Endodermal cell (in vitro differentiated cells): ENCODE data around the gene ESR2. TPM values are rescaled to one million over a fixed set of nuclear protein-coding genes. Genes with fewer than 3 reads are reported as not detected.

Experiments used
- DNase-seq: peaks from one replicate; pipeline ENCODE4 v3.0.0-alpha.2; 2017
- H3K27ac ChIP-seq: 2 replicates; pipeline ENCODE4 v1.5.1; 2013; ENCODE audit warnings: mild to moderate bottlenecking, low read depth, low read length, moderate library complexity
- H3K27me3 ChIP-seq: 2 replicates; pipeline ENCODE4 v1.6.1; 2013; ENCODE audit warnings: mild to moderate bottlenecking, low read length, moderate library complexity; ENCODE audit not compliant: insufficient read depth, control insufficient read depth, poor library complexity, severe bottlenecking
- H3K36me3 ChIP-seq: 2 replicates; pipeline ENCODE4 v1.7.0; 2013; ENCODE audit warnings: mild to moderate bottlenecking, low read length, moderate library complexity; ENCODE audit not compliant: control insufficient read depth, insufficient read depth
- H3K4me1 ChIP-seq: one replicate; pipeline ENCODE4 v1.7.0; 2013; ENCODE audit warnings: low read length; ENCODE audit not compliant: control insufficient read depth, insufficient read depth
- H3K4me3 ChIP-seq: 2 replicates; pipeline ENCODE4 v1.5.1; 2013; ENCODE audit warnings: mild to moderate bottlenecking, low read length, moderate library complexity
- H3K9ac ChIP-seq: 2 replicates; pipeline ENCODE4 v1.6.1; 2013; ENCODE audit warnings: mild to moderate bottlenecking, low read length, moderate library complexity; ENCODE audit not compliant: poor library complexity, severe bottlenecking; ENCODE audit errors: extremely low read depth
- H3K9me3 ChIP-seq: 2 replicates; pipeline ENCODE4 v1.6.1; 2013; ENCODE audit warnings: mild to moderate bottlenecking, low read length, moderate library complexity; ENCODE audit not compliant: control insufficient read depth
- H3K27ac Mint-ChIP-seq: 2 replicates; pipeline ENCODE4 v1.8.0; 2020; ENCODE audit warnings: mixed read lengths
- H3K27me3 Mint-ChIP-seq: 2 replicates; pipeline ENCODE4 v1.8.0; 2021; ENCODE audit warnings: mild to moderate bottlenecking, mixed read lengths; ENCODE audit not compliant: insufficient read depth
- H3K36me3 Mint-ChIP-seq: 2 replicates; pipeline ENCODE4 v1.8.0; 2020; ENCODE audit warnings: low read depth, mixed read lengths
- H3K4me1 Mint-ChIP-seq: 2 replicates; pipeline ENCODE4 v1.8.0; 2020; ENCODE audit warnings: mixed read lengths
- H3K4me3 Mint-ChIP-seq: 2 replicates; pipeline ENCODE4 v1.8.0; 2020; ENCODE audit warnings: mild to moderate bottlenecking, moderate library complexity, mixed read lengths
- H3K9me3 Mint-ChIP-seq: 2 replicates; pipeline ENCODE4 v1.8.0; 2020; ENCODE audit warnings: mild to moderate bottlenecking, mixed read lengths
- WGBS, 2 experiments: methylation state at CpG; one replicate each; pipeline versions ENCODE4 v1.1.5 to v1.1.7; 2013; ENCODE audit warnings: missing lambda C conversion rate in 2 of 2, mixed read lengths in 1 of 2; ENCODE audit not compliant: insufficient coverage in 1 of 2, insufficient read length in 1 of 2; 5-methylcytosine and 5-hydroxymethylcytosine counted together
- total RNA-seq, 2 donors: library from RNA; stranded (reverse); fragmentation: NEBNext Ultra II Directional in 1 of 2; extraction: Animal tissue kit (Norgen Biotek cat#: 25700) in 1 of 2; gene quantifications; 2 replicates in 1 of 2; 3 replicates in 1 of 2; pipeline ENCODE4 v1.2.1, GENCODE V29; 2021
- TF ChIP-seq, protein P1 (sequence below): fragments of 200-600 bp; sonication (generic); conservative IDR thresholded peaks from 2 replicates; pipeline ENCODE4 v1.5.0; 2021; ENCODE audit warnings: antibody characterized with exemption, mild to moderate bottlenecking

The ESR2 gene
- total RNA-seq, 2 donors from 2014 or later = 0.57 to 0.66 TPM

GRCh38 chr14:64080452-64080851 is 213.7 kb downstream of the ESR2 start:
- Mint-ChIP-seq H3K36me3 (peaks cover 23% of the 10 kb centered on the region), H3K27ac (no peak overlapping the region)
- H3K4me3 ChIP-seq = no peak overlapping the region

DNA sequence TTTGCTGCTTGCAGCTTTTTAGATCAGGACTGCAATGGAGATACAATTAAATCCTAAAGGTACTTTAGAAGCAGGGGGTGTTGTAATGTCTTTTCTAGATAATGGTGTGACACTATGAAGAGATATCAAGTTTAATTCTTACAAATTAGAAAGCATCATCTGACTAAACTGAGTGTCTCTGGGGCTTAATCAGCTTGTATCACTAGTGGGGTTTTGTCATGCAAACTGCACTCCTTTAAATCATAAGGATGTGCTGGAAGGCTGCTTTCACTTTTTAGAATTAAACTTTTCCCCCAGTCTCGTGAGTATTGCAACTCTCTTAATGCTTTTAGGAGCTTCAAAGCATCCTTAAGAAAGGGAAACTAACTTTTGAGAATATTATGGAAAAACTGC is 218.6 kb downstream of the ESR2 start:
- H3K9ac ChIP-seq = no peak overlapping the region
- no peak overlapping the region for H3K27ac ChIP-seq
- DNase-seq = no peak
- WGBS, 2 experiments = 71 to 78% methylated on average over 1 of the region's 1 CpG
- Mint-ChIP-seq H3K36me3 (peaks cover 19% of the 10 kb centered on the region), H3K9me3 (no peaks in the 10 kb centered on the region), H3K27me3 (no peaks in the 10 kb centered on the region), H3K4me3 (no peak overlapping the region), H3K27ac (no peak overlapping the region), H3K4me1 (peaks cover 9% of the 10 kb centered on the region)
- TF ChIP-seq, protein P1, sequence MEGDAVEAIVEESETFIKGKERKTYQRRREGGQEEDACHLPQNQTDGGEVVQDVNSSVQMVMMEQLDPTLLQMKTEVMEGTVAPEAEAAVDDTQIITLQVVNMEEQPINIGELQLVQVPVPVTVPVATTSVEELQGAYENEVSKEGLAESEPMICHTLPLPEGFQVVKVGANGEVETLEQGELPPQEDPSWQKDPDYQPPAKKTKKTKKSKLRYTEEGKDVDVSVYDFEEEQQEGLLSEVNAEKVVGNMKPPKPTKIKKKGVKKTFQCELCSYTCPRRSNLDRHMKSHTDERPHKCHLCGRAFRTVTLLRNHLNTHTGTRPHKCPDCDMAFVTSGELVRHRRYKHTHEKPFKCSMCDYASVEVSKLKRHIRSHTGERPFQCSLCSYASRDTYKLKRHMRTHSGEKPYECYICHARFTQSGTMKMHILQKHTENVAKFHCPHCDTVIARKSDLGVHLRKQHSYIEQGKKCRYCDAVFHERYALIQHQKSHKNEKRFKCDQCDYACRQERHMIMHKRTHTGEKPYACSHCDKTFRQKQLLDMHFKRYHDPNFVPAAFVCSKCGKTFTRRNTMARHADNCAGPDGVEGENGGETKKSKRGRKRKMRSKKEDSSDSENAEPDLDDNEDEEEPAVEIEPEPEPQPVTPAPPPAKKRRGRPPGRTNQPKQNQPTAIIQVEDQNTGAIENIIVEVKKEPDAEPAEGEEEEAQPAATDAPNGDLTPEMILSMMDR = no peak
- no peak overlapping the region for H3K4me3 ChIP-seq
- peaks cover 34% of the 10 kb centered on the region for H3K36me3 ChIP-seq
- no peaks in the 10 kb centered on the region for H3K9me3 ChIP-seq
- H3K4me1 ChIP-seq = no peaks in the 10 kb centered on the region
- H3K27me3 ChIP-seq = no peaks in the 10 kb centered on the region

More at GRCh38 chr14:64080452-64080851, 213.7 kb downstream of the ESR2 start:
- H3K4me3 Mint-ChIP-seq = no peak overlapping the region
- H3K9me3 Mint-ChIP-seq = no peaks in the 10 kb centered on the region
- no peaks in the 10 kb centered on the region for H3K27me3 ChIP-seq
- no peaks in the 10 kb centered on the region for H3K27me3 Mint-ChIP-seq
- peaks cover 1% of the 10 kb centered on the region for H3K4me1 Mint-ChIP-seq
- TF ChIP-seq, protein P1 = no peak
- H3K9ac ChIP-seq = no peak overlapping the region
- 85 to 93% methylated on average over 2 of the region's 2 CpGs for WGBS, 2 experiments
- DNase-seq = no peak
- no peaks in the 10 kb centered on the region for H3K9me3 ChIP-seq
- H3K4me1 ChIP-seq = no peaks in the 10 kb centered on the region
- no peak overlapping the region for H3K27ac ChIP-seq
- peaks cover 17% of the 10 kb centered on the region for H3K36me3 ChIP-seq

DNA sequence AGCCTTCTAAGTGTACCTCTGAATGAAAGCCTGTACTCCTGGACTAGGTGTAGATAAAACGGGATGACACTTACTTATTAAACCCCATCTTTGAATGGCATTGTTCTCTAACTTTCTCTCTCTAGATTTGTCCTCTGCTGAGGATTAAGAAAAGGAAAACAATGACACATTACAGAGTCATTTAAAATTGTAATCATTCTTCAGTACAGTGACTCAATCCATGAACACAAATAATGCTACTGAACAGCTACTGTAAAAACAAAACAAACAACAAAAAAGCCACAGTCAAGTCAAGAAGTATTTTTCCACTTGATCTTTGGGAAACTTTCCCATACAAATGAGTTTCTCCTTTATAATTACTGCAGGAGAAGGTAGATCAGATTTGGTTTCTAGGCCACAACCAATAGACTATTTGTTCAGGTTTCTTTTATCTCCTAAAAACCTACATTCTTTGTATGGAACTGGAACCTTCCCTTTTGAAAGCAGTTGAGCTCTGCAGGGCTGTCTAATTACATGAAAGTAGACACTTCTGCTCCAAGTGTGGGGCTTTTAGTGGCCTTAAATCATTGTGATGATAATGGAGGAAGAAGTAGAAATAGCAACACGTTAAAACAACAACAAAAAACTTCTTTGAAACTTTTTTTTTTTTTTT is 219.1 kb downstream of the ESR2 start:
- Histone ChIP-seq H3K4me1 (no peaks in the 10 kb centered on the region), H3K9ac (no peak overlapping the region), H3K9me3 (no peaks in the 10 kb centered on the region), H3K4me3 (no peak overlapping the region), H3K36me3 (peaks cover 30% of the 10 kb centered on the region), H3K27me3 (no peaks in the 10 kb centered on the region), H3K27ac (no peak overlapping the region)
- TF ChIP-seq, protein P1 = no peak
- H3K4me3 Mint-ChIP-seq = no peak overlapping the region
- no peaks in the 10 kb centered on the region for H3K27me3 Mint-ChIP-seq
- peaks cover 17% of the 10 kb centered on the region for H3K36me3 Mint-ChIP-seq
- H3K9me3 Mint-ChIP-seq = no peaks in the 10 kb centered on the region
- no peak for DNase-seq
- H3K27ac Mint-ChIP-seq = no peak overlapping the region
- H3K4me1 Mint-ChIP-seq = peaks cover 9% of the 10 kb centered on the region
- 97% methylated on average over 2 of the region's 2 CpGs; no CpG with 5 or more reads in 1 of the 2 experiments for WGBS, 2 experiments
